GM10266 (cell line): ENCODE results near the gene ZDHHC16.
A peak's percentile ranks its signal among the peaks of the same experiment; 100 is the strongest.

ENCODE experiments used
- DNase-seq: peaks from one replicate; pipeline ENCODE4 v3.0.0; 2012; ENCODE audit errors: extremely low spot score
- TF ChIP-seq, protein P1 (sequence below): IDR thresholded peaks from 2 replicates; pipeline ENCODE4 v1.5.1; 2012; ENCODE audit warnings: mild to moderate bottlenecking, low read depth; ENCODE audit not compliant: control insufficient read depth, insufficient read depth; ENCODE audit errors: missing control alignments

Gene ZDHHC16

DNA sequence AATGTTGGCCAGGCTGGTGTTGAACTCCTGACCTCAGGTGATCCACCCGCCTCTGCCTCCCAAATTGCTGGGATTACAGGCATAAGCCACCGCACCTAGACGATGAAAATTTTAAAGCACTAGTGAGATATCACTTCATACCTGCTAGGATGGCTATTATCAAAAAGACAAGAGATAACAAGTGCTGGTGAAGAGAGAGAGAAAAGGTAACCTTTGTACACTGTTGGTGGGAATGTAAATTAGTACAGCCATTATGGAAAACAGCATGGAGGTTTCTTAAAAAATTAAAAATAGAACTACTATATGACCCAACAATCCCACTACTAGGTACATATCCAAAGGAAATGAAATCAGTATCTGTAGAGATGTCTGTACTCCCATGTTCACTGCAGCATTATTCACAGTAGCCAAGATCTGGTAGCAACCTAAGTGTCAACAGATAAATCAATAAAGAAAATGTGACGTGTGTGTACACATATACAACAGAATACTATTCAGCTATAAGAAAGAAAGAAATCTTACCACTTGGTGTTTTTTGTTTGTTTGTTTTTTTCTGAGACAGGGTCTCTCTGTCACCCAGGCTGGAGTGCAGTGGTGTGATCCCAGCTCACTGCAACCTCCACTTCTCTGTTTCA, 39.8 kb downstream of the ZDHHC16 start:
- no peak for DNase-seq
- TF ChIP-seq, protein P1, sequence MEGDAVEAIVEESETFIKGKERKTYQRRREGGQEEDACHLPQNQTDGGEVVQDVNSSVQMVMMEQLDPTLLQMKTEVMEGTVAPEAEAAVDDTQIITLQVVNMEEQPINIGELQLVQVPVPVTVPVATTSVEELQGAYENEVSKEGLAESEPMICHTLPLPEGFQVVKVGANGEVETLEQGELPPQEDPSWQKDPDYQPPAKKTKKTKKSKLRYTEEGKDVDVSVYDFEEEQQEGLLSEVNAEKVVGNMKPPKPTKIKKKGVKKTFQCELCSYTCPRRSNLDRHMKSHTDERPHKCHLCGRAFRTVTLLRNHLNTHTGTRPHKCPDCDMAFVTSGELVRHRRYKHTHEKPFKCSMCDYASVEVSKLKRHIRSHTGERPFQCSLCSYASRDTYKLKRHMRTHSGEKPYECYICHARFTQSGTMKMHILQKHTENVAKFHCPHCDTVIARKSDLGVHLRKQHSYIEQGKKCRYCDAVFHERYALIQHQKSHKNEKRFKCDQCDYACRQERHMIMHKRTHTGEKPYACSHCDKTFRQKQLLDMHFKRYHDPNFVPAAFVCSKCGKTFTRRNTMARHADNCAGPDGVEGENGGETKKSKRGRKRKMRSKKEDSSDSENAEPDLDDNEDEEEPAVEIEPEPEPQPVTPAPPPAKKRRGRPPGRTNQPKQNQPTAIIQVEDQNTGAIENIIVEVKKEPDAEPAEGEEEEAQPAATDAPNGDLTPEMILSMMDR: no peak

- no peak for DNase-seq
- TF ChIP-seq, protein P1: no peak
These were observed 44.6 kb downstream of the ZDHHC16 start for GRCh38 chr10:97490592-97490991.

- DNase-seq: no peak
- TF ChIP-seq, protein P1: no peak
These were observed 48.2 kb downstream of the ZDHHC16 start for GRCh38 chr10:97494151-97494550.

DNA sequence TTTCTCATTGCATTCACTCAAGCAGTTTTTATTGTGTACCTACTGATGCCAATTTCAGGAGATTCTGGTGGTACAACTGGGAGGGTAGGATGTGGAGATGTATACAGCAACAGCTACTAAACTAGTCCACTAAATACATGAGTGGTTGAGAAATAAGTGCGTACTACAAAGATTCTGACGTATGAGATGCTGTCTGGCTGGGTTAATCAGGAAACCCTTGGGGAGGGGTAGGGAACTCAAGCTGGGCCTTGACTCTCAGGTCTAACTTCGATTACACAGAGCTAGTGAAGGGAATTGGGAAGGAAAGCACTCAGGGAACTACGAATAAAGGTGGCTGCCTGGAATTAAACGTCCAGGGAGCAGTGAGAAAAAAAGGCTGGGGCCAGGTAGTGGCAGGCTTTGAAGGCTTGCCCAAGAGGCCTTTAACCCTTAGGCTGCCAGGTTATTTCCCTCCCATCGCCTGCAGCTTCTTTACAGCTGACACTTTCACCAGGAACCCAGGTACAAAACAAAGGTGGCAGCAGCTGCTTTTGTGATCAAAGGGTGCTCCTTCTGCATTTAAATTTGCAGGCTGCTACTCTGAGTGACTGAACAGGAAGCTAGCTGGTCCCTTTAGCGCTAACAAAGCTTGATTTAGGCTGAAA, 49.0 kb downstream of the ZDHHC16 start:
- DNase-seq: no peak
- TF ChIP-seq, protein P1: no peak

DNA sequence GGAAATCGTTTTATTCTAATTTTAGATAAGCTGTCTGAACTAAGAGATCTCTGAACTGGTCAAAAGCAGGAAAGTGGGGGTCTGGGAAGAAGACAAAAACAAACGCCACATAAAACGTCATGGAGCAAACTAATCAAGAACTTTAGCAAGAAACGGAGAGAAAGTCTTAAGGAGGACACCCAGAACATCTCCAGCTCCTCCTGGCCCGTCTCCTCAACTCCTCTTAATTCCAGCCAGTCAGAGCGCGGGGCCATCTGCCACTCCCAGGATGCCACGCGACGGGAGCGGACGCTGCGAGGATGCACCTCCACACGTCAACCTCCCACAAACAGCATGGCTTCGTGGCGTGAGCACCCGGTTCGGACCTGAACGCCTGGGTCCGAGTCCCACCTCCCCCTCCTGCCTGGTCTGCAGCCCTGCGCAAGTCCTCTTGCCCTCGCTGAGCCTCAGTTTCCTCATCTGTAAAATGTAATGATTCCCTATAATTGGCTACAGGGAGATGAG, 51.6 kb downstream of the ZDHHC16 start:
- peak; percentile 86 for DNase-seq
- TF ChIP-seq, protein P1: no peak

DNA sequence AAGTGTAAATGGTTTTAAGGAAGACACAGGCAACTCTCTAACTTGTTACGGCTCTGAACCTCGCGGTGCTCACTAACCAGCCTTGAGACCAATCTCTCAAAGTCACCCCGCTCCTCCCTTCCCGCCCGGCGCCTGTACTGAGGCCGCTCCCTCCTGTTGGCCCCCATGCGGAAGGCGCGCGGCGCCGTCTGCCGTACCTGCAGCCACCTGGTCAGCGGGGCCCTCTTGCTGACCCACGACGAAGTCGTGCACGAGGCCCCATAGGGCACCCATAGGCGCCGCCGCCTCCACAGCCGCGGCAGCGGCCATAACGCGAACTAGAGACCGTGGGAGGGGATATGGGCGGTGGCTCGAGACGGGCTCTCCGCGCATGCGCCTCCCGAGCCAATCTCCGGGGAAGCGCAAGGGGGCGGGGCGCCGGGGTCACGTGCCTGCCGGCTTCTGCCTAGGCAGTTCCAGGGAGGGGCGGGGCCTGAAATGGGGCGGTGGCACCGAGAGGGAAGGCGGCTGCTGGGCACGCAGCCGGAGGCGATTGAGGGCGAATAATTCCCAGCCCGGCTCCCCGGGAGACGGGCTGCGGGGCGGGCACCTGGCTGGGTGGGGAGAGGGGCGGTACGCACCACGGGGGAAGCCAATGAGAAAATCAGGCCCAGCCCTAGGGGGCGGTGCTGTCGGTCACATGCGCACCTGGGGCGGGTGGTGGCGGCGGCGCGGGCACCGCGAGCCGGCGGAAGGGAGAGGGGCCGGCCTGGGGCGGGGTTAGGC, 52.3 kb downstream of the ZDHHC16 start, which contains the start of gene MMS19:
Gene MMS19 (minus strand): TSS at position 347 of the 765 bp plus-strand sequence. CDS start 38 bp downstream, at position 309.
- peak; percentile 99 for DNase-seq
- TF ChIP-seq, protein P1: no peak
